Erythroblast (primary cell): Measurements from ENCODE around the gene DHRS1.

Experiments used
- DNase-seq, 2 experiments: peaks; one replicate each; lab custom pipeline; 2025; lab: John Stamatoyannopoulos, UW
- GATA1 ChIP-seq: IDR thresholded peaks from 2 replicates; pipeline ENCODE4 v1.6.1; 2011; ENCODE audit warnings: low read depth, mild to moderate bottlenecking, control low read depth, low read length, moderate library complexity
- POLR2A ChIP-seq: IDR thresholded peaks from 2 replicates; pipeline ENCODE4 v1.6.1; 2011; ENCODE audit warnings: mild to moderate bottlenecking, low read length

DHRS1 gene

DNA sequence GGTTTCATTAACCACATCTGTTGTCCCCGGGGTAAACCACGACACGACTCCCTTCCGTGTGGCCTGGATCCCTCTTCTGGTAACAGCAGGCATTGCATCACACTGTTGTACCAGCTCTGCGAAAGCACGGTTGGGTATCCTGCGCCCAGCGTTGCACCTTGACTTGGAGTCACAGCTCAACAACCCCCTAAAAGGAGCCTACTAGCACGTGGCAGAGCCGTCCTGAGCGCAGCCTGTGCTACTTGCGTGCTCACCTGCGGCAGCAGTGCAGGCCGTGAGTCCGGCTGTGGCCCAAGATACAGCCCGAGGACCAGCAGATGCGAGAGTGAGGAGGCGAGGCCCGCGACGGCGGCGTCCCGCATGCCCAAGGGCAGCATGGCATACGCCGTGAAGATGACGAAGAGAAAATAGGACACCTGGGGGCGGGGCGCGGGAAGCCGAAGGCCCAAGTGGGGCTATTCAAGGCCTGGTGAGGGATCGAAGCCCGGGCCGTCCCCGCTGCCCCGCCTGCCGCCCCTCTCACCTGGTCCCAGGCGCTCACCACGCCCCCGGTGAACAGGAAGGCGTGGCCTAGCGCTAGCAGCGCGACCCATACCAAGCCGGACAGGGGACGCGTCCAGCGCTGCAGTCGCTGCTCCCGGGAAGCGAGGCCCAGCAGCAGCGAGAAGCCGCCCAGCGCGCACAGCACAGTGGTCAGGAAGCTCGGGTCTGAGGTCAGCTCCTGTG, 32.9 kb upstream of the DHRS1 start:
- peak; percentile 67 to 77 for DNase-seq
- no peak for TF ChIP-seq POLR2A
- no peak for TF ChIP-seq GATA1

GRCh38 chr14:24331731-24332267, 32.2 kb upstream of the DHRS1 start:
- TF ChIP-seq POLR2A (no peak), GATA1 (no peak)
- DNase-seq: no peak

- TF ChIP-seq GATA1: no peak
- TF ChIP-seq POLR2A: no peak
- DNase-seq: no peak
Observed at GRCh38 chr14:24330973-24331674, 31.5 kb upstream of the DHRS1 start.

DNA sequence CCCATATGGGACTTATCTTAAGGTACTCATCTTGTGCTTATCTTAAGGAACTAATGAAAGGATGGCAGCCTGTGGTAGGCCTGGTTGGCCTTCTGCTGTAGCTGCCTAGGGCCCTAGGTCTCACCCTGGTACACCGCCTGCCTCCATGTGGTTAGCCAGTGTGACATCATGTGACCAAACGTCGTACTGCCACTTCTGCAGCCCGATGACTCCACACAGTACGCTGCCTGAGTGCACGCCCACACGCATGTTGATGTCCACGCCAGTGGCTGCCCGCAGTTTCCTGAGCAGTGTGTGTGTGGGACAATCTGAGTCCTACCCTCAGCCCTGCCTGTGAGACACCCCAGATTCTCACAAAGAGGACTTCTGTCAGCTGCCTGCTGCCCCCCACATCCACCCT, 30.2 kb upstream of the DHRS1 start:
- DNase-seq: peak; percentile 34 to 37

GRCh38 chr14:24329073-24329663, 29.6 kb upstream of the DHRS1 start:
- TF ChIP-seq GATA1 (no peak), POLR2A (no peak)
- DNase-seq: no peak

More for the DNA sequence above, 30.2 kb upstream of the DHRS1 start:
- TF ChIP-seq GATA1 (no peak), POLR2A (no peak)

DNA sequence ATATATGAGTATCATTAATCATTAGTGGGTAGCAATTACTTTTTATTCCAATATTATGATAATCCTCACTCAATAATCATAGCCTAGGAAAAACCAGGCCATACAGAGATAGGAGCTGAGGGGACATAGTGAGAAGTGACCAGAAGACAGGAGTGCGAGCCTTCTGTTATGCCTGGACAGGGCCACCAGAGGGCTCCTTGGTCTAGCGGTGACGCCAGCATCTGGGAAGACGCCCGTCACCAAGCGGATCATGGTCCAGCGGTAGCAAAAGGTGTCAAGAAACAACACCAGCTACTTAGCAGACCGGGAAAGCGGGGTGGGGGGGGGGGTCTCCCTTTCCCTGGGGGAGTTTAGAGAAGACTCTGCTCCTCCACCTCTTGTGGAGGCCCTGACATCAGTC, 28.3 kb upstream of the DHRS1 start:
- peak; percentile 24 to 45 for DNase-seq

GRCh38 chr14:24327303-24327702, 27.7 kb upstream of the DHRS1 start:
- TF ChIP-seq POLR2A (no peak), GATA1 (no peak)
- no peak for DNase-seq

DNA sequence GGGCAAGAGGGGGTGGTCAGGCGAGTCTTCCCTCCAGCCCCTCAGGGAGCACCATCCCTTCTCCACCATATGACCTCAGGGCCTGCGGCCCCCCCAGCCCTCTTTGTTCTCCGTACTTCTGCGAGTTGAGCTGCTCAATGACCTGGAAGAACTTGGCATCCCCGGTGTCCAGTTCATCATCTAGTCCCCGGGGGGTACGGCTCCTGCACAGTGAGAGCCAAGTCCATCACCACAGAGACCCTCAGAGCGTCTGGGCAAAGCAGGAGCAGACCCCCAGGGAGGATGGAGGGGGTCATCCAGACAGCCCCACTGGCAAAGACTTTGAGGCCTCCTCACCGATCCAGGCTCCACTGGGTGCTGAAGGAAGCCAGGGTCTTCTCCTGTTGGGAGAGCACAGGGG, 26.4 kb upstream of the DHRS1 start:
- no peak for DNase-seq
- no peak for TF ChIP-seq GATA1
- no peak for TF ChIP-seq POLR2A

GRCh38 chr14:24325041-24325530, 25.5 kb upstream of the DHRS1 start:
- no peak for DNase-seq
- no peak for TF ChIP-seq POLR2A
- no peak for TF ChIP-seq GATA1

DNA sequence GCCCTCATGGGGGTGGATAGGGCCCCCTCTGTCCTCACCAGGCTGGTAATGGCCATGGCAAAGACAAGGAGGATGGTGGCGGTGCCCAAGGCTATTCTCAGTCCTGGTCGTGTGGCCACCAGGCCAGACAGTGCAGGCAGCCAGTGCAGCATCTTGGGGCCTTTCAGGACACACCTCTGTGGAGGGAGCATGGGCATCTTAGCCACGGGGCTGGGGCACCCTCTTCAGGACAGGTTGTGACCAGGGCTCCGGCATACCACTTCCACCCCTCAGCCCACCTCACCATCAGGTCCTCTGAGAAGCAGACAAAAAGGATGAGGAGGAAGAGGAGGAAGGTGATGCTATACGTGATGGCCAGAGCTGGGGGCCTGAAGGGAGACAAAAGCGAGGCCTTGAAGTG, 24.4 kb upstream of the DHRS1 start:
- TF ChIP-seq GATA1 (no peak), POLR2A (no peak)
- DNase-seq: no peak

DNA sequence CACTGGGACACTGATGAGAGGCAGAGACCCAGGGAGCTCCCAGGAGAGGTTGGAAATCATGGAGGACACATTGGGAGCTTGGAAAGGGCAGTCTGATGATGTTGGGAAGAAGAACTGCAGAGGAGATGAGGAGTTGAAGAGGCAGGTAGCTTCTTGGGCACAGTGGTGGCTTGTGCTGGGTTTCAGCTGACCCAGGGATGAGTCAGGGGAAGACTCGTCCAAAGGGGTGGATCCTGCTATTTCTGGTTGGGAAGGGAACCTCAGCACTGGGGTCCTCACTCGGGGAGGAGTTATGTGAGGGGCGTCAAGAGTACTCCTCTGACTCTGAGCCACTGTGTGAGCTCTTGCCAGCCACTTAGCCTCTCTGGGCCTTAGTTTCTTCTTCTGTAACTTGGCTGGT, 23.8 kb upstream of the DHRS1 start:
- no peak for DNase-seq
- TF ChIP-seq POLR2A (no peak), GATA1 (no peak)

DNA sequence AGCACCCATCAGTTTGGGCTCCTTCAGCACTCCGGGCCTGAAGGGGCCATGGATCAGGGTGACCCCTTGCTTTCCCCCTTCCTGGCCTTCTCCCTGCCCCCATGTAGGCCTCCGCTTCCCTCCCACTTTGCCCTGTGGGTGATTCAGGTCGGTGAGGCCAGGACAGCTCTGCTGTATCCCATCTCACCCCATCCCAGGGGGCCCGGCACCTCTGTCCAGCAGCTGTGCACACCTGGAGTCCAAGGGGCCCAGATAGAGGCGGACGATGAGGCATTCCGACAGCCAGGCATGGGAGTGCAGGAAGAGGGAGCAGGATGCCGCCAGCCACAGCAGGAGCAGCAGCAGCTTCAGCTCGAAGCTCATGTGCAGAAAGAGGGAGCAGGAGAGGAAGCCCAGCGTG, 23.1 kb upstream of the DHRS1 start:
- TF ChIP-seq GATA1 (no peak), POLR2A (no peak)

GRCh38 chr14:24321212-24321975, 21.8 kb upstream of the DHRS1 start:
- DNase-seq: no peak
- TF ChIP-seq GATA1 (no peak), POLR2A (no peak)

More for the DNA sequence above, 23.1 kb upstream of the DHRS1 start:
- no peak for DNase-seq
